Lower leg skin (tissue), 3 donors: ENCODE data around the gene TRIM67.

Experiments used
- POLR2A ChIP-seq, 2 donors: fragments of 450-650 bp; IDR thresholded peaks; one replicate each; pipeline ENCODE4 v1.6.1; 2016 to 2017; ENCODE audit warnings: antibody characterized with exemption in 2 of 2, mild to moderate bottlenecking in 1 of 2, moderate library complexity in 1 of 2
- TF ChIP-seq, protein P1 (sequence below), 3 donors: fragments of 450-650 bp; IDR thresholded peaks; one replicate each; pipeline ENCODE4 v1.5.1; 2016; ENCODE audit warnings: antibody characterized with exemption in 3 of 3, mild to moderate bottlenecking in 3 of 3, moderate library complexity in 2 of 3

DNA sequence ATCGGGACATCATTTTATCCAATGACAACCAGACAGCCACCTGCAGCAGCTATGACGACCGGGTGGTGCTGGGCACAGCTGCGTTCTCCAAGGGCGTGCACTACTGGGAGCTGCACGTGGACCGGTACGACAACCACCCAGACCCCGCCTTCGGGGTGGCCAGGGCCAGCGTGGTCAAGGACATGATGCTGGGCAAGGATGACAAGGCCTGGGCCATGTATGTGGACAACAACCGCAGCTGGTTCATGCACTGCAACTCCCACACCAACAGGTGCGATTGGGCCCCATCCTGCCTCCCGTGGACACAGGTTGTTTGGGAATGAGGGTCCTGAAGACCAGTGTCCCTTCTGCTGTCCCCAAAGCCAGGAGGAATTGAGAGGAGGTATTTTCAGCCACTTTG is 47.1 kb downstream of the TRIM67 start:
- TF ChIP-seq, protein P1, sequence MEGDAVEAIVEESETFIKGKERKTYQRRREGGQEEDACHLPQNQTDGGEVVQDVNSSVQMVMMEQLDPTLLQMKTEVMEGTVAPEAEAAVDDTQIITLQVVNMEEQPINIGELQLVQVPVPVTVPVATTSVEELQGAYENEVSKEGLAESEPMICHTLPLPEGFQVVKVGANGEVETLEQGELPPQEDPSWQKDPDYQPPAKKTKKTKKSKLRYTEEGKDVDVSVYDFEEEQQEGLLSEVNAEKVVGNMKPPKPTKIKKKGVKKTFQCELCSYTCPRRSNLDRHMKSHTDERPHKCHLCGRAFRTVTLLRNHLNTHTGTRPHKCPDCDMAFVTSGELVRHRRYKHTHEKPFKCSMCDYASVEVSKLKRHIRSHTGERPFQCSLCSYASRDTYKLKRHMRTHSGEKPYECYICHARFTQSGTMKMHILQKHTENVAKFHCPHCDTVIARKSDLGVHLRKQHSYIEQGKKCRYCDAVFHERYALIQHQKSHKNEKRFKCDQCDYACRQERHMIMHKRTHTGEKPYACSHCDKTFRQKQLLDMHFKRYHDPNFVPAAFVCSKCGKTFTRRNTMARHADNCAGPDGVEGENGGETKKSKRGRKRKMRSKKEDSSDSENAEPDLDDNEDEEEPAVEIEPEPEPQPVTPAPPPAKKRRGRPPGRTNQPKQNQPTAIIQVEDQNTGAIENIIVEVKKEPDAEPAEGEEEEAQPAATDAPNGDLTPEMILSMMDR (IDR thresholded peaks at IDR 0.05): no peak
- TF ChIP-seq POLR2A (IDR thresholded peaks at IDR 0.05): no peak
